ENCODE data around the gene FLVCR1.

FLVCR1 gene

GRCh38 chr1:212935387-212935981 lies 77.4 kb downstream of the FLVCR1 start:
- in situ Hi-C loops (cut with HindIII; ENCODE audit: low pct_ligation_motif_present, low sequenced_read_pairs): no loop called here
- DNase-seq: no peak
- no peaks in the 10 kb centered on the region for H3K36me3 ChIP-seq (replicated peaks)
- no peak overlapping the region for H3K27ac ChIP-seq
- no peak overlapping the region for H3K4me3 ChIP-seq (ENCODE audit: low read depth, low read length)
- H3K27me3 ChIP-seq (replicated peaks): no peaks in the 10 kb centered on the region
- TF ChIP-seq, protein P1, sequence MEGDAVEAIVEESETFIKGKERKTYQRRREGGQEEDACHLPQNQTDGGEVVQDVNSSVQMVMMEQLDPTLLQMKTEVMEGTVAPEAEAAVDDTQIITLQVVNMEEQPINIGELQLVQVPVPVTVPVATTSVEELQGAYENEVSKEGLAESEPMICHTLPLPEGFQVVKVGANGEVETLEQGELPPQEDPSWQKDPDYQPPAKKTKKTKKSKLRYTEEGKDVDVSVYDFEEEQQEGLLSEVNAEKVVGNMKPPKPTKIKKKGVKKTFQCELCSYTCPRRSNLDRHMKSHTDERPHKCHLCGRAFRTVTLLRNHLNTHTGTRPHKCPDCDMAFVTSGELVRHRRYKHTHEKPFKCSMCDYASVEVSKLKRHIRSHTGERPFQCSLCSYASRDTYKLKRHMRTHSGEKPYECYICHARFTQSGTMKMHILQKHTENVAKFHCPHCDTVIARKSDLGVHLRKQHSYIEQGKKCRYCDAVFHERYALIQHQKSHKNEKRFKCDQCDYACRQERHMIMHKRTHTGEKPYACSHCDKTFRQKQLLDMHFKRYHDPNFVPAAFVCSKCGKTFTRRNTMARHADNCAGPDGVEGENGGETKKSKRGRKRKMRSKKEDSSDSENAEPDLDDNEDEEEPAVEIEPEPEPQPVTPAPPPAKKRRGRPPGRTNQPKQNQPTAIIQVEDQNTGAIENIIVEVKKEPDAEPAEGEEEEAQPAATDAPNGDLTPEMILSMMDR (IDR thresholded peaks at IDR 0.05; ENCODE audit: low read depth, low read length, missing control alignments): no peak

DNA sequence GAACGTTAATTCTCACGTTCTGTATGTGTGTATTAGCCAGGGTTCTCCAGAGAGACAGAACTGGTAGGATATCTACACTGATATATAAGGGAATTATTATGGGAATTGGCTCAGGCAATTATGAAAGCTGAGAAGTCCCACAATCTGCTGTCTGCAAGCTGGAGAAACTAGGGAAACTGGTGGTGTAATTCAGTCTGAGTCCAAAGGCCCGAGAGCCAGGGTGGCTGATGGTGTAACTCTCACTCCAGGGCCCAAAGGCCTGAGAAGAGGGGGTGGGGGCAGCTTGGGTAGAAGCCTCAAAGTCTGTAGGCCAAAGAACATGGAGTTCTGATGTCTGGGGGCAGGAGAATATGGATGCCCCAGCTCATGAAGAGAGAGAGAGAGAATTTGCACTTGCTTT lies 79.0 kb downstream of the FLVCR1 start:
- Histone ChIP-seq H3K27ac (no peak overlapping the region), H3K4me3 (ENCODE audit: low read depth, low read length) (no peak overlapping the region), H3K36me3 (replicated peaks) (no peaks in the 10 kb centered on the region), H3K27me3 (replicated peaks) (no peaks in the 10 kb centered on the region)
- TF ChIP-seq, protein P1 (IDR thresholded peaks at IDR 0.05; ENCODE audit: low read depth, low read length, missing control alignments): no peak
- in situ Hi-C loops (cut with HindIII; ENCODE audit: low pct_ligation_motif_present, low sequenced_read_pairs): no loop called here
- DNase-seq: no peak

DNA sequence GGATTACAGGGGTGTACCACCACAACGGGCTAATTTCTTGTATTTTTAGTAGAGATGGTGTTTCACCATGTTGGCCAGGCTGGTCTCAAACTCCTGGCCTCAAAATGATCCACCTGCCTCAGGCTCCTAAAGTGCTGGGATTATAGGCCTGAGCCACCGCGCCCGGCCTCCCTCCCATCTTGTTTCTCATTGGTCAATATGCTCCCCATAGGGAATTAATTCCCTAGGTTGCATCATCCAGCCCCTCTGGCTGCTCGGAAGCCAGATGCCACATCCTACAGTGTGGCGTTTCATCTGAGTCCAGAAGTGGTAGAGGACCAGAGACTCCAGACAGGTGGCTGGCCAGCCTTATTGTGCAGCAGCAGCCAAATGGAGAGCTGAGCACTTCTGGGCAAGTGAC lies 80.8 kb downstream of the FLVCR1 start:
- TF ChIP-seq, protein P1 (IDR thresholded peaks at IDR 0.05; ENCODE audit: low read depth, low read length, missing control alignments): no peak
- DNase-seq: no peak
- H3K4me3 ChIP-seq (ENCODE audit: low read depth, low read length): no peak overlapping the region
- H3K27me3 ChIP-seq (replicated peaks): no peaks in the 10 kb centered on the region
- in situ Hi-C loops (cut with HindIII; ENCODE audit: low pct_ligation_motif_present, low sequenced_read_pairs): no loop called here
- H3K27ac ChIP-seq: no peak overlapping the region
- no peaks in the 10 kb centered on the region for H3K36me3 ChIP-seq (replicated peaks)

GRCh38 chr1:212941452-212941851 lies 83.4 kb downstream of the FLVCR1 start:
- Histone ChIP-seq H3K36me3 (replicated peaks) (no peaks in the 10 kb centered on the region), H3K4me3 (ENCODE audit: low read depth, low read length) (no peak overlapping the region), H3K27me3 (replicated peaks) (no peaks in the 10 kb centered on the region), H3K27ac (no peak overlapping the region)
- TF ChIP-seq, protein P1 (IDR thresholded peaks at IDR 0.05; ENCODE audit: low read depth, low read length, missing control alignments): no peak
- no peak for DNase-seq
- in situ Hi-C loops (cut with HindIII; ENCODE audit: low pct_ligation_motif_present, low sequenced_read_pairs): no loop called here

GRCh38 chr1:212942679-212943392 lies 84.8 kb downstream of the FLVCR1 start:
- TF ChIP-seq, protein P1 (IDR thresholded peaks at IDR 0.05; ENCODE audit: low read depth, low read length, missing control alignments): no peak
- Histone ChIP-seq H3K27me3 (replicated peaks) (no peaks in the 10 kb centered on the region), H3K4me3 (ENCODE audit: low read depth, low read length) (no peak overlapping the region), H3K36me3 (replicated peaks) (no peaks in the 10 kb centered on the region), H3K27ac (no peak overlapping the region)
- DNase-seq: no peak
- in situ Hi-C loops (cut with HindIII; ENCODE audit: low pct_ligation_motif_present, low sequenced_read_pairs): no loop called here

GRCh38 chr1:212943393-212943710 lies 85.3 kb downstream of the FLVCR1 start:
- DNase-seq: no peak
- Histone ChIP-seq H3K4me3 (ENCODE audit: low read depth, low read length) (no peak overlapping the region), H3K27ac (no peak overlapping the region), H3K27me3 (replicated peaks) (no peaks in the 10 kb centered on the region), H3K36me3 (replicated peaks) (no peaks in the 10 kb centered on the region)
- TF ChIP-seq, protein P1 (IDR thresholded peaks at IDR 0.05; ENCODE audit: low read depth, low read length, missing control alignments): no peak
- in situ Hi-C loops (cut with HindIII; ENCODE audit: low pct_ligation_motif_present, low sequenced_read_pairs): no loop called here

All from brain microvascular endothelial cell (primary cell).